ENCODE results near the gene AQP12B. TPM values are rescaled to one million over a fixed set of nuclear protein-coding genes. Genes with fewer than 3 reads are reported as not detected.
"Not testable (repeated sequence)": the region's sequence is repeated elsewhere in the genome, so short reads cannot be mapped to it uniquely, and the experiment has no call there.

Gene AQP12B, protein sequence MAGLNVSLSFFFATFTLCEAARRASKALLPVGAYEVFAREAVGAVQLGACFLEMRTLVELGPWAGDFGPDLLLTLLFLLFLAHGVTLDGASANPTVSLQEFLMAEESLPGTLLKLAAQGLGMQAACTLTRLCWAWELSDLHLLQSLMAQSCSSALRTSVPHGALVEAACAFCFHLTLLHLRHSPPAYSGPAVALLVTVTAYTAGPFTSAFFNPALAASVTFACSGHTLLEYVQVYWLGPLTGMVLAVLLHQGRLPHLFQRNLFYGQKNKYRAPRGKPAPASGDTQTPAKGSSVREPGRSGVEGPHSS
- total RNA-seq, result not detected
- long read RNA-seq, result 0 reads

DNA sequence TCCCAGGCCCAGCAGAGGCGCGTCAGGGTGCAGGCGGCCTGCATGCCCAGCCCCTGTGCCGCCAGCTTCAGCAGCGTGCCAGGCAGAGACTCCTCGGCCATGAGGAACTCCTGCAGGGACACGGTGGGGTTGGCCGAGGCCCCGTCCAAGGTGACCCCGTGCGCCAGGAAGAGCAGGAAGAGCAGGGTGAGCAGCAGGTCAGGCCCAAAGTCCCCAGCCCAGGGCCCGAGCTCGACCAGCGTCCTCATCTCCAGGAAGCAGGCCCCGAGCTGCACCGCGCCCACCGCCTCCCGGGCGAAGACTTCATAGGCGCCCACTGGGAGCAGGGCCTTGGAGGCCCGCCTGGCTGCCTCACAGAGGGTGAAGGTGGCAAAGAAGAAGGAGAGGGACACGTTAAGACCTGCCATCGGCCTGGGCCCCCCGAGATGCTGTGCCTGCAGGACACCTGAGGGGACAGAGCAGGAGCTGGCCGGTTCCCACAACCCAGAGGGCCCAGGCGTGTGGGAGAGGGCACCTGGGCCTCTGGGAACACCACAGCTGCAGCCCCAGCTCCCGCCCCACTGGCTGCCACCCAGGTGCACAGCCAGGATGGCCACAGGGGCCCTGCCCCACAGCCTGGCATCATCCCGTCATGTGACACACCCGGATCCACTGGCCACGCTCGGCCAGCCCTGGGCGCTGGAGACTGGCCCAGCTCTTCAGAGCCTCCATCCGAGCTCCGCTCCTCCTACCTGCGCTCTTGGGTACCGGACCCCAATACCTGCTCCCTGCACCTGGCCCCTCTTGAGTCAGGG lies at the start of gene AQP12B:
Gene AQP12B (minus strand): TSS at position 455 of the 794 bp plus-strand sequence. CDS start 48 bp downstream, at position 407.
- DNase-seq, result peak; percentile 32
- ATAC-seq (ENCODE audit: poor library complexity); intact Hi-C loops (cut with DNase I): not testable (repeated sequence)

DNA sequence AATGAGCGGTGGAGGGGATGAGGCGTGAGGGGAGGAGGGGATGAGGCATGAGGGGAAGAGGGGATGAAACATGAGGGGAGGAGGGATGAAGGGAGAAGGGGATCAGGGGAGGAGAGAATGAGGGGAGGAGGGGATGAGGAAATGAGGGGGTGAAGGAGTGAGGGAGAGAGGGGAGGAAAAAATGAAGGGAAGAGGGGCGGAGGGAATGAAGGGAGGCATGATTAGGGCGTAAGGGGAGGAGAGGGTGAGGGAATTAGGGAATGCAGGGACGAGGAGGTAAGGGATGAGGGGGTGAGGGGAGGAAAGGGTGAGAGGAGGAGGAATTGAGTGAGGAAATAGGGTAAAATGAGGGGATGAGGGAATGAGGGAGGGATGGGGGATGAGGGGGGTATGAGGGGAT lies 49.5 kb upstream of the AQP12B start:
- intact Hi-C loops (cut with DNase I), result no loop called here
- DNase-seq, result no peak
- ATAC-seq (ENCODE audit: poor library complexity), result no peak

DNA sequence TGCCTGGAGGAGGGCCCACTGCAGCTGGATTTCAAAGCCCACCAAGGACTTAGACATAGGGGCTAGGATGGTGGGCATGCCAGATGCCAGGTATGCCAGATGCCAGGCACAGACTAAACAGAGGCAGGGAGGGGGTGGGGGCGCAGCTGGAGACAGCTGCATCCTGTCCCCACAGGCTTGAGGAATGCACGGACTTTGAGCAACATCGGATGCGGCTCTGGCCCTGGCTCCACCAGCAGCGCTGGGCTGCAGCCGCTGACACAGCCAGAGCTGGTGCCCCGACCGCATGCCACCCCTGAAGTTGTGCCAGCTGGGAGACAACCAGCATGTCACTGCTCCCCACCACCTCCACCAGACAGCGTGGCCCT lies 48.5 kb upstream of the AQP12B start:
- intact Hi-C loops (cut with DNase I), result no loop called here
- DNase-seq, result no peak
- no peak for ATAC-seq (ENCODE audit: poor library complexity)

DNA sequence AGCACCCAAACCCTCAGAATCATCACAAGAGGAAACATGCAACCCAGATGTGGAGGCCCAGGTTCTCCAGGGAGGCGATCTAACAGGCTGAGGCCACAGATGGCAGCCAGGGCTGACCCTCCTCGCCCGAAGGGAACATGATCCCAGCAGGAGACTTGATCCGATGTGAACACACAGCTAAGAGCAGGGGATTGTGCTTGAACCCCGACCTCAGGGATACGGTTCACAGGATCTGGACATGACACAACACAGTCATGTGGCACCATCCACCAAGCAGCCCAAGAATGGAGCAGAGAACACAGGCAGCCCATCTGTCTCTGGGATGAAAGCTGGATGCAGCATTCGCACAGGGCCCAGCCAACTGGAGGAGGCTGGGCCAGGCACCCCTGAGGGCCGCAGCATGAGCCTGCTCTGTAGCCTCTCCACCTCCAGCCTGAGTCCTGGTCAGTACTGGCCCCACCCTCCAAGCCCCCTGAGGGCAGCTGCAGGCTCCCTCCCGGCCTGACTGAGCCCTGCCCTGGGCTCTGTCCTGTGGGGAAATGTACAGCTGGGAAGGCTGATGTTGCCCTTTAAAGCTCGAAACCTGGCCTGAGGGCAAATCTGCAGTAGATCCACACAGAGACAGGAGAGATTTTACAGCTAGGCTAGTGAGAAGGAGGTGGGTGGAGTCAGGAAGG lies 48.0 kb upstream of the AQP12B start:
- no peak for DNase-seq
- ATAC-seq (ENCODE audit: poor library complexity), result no peak
- intact Hi-C loops (cut with DNase I), result no loop called here

DNA sequence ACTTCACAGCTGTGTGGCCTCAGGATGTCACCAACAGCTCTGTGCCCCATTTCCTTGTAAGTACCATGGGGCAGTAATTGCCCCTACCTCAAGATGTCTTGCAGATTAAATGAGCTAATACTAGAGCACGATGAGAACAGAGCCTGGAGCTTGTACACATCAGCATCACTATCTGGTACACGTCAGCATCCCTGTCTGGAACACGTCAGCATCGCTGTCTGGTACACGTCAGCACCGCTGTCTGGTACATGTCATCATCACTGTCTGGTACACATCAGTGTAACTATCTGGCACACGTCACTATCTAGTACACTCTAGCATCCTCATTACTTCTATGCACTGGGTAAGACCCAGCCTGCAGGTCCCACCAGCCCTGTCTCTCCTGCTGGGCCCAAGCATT lies 46.1 kb upstream of the AQP12B start:
- no peak for ATAC-seq (ENCODE audit: poor library complexity)
- DNase-seq, result no peak
- intact Hi-C loops (cut with DNase I), result no loop called here

DNA sequence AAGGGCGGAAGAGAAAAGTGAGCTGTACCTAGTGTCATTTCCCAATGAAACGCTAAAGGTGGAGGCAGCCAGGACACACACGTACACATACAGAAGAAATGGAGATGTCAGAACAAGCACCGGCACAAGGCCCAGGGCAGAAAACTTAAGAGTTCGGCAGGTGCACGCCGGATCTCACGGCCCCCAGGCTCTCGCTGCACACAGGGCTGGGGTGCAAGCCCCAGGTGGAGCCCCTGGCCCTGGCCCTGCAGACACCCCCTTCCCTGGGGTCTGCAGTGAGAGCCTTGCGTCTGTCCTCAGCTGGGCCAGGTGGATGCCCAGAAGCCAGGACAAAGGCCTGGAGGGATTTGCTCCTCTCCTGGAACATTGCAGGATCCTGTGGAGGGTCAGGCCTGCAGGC lies 45.7 kb upstream of the AQP12B start:
- no peak for ATAC-seq (ENCODE audit: poor library complexity)
- intact Hi-C loops (cut with DNase I), result no loop called here
- DNase-seq, result no peak

DNA sequence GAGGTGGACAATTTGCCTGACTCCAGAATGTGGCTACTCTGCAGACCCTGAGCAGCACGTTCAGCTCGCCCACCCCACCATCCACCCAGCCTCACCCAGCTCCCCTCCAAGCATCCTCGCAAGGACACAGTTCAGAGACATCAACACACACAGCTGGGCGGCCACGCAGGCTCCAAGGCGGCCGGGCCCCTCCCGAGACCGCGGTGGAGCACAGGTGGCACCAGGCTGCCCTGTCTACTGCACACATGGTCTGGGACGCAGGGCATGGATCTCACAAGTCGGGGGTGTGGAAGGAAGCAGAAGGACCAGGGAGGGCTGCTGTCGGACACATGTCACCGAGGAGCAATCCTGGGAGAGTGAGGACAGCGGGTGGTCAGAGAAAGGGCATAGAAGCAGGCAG lies 45.2 kb upstream of the AQP12B start:
- DNase-seq (no peak), ATAC-seq (ENCODE audit: poor library complexity) (no peak)
- intact Hi-C loops (cut with DNase I), result no loop called here

DNA sequence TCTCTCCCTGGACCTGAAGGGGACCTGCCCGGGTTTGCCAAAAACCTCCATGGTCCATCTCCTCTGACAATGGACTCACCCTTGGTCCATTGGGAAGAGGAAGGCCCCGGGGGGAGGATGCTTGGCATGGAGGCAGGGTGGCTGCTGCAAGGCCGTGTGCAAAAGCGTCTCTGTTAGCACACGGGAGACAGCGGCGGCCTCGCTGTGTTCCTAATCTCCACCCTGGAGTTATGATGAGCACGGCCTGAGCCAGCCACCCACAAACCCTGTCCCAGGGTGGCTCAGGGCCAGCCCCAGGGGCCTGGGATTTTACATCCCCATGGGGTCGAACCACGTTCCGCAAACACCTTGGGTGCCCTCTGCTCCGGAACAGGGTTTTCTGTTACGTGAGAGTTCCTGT lies 44.8 kb upstream of the AQP12B start:
- ATAC-seq (ENCODE audit: poor library complexity) (no peak), DNase-seq (no peak)
- intact Hi-C loops (cut with DNase I), result no loop called here

DNA sequence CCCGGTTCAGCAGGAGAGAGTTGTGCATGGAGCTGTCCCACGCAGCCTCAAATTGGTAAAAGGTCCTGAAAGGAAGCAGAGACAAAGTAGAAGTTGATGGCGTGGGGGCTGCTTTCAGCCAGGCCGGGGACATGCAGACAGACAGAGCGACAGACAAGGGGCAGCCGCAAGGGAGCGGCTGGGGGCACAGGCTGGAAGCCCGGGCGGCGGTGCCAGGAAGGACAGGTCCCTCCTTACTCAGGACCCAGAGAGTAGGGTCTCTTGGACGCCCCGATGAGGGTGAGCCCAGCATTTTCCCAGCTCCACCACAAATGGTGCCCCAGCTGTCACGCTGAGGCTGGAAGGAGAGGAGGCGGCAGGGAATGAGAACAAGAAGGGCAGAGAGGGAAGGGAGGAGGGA lies 44.2 kb upstream of the AQP12B start:
- intact Hi-C loops (cut with DNase I), result no loop called here
- DNase-seq (no peak), ATAC-seq (ENCODE audit: poor library complexity) (no peak)

DNA sequence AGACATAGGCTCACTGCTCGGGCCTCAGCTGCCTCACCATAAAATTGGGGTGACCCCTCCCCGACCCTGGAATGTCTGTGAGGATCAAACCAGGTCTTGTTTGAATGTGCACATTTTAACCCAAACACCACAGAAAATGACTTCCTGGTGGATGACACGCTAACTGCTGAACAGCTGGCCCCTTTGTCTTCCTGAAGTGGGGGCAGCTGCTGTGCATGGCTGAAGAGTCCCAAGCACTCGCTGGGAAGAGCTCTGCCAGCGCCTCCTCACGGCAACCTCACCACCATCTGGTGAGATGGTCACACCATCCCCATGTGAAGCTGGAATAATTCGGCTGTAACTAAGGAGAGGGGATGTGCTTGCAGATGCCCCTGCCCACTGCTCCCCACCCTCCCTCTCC lies 43.0 kb upstream of the AQP12B start:
- ATAC-seq (ENCODE audit: poor library complexity), result no peak
- intact Hi-C loops (cut with DNase I), result no loop called here
- no peak for DNase-seq

DNA sequence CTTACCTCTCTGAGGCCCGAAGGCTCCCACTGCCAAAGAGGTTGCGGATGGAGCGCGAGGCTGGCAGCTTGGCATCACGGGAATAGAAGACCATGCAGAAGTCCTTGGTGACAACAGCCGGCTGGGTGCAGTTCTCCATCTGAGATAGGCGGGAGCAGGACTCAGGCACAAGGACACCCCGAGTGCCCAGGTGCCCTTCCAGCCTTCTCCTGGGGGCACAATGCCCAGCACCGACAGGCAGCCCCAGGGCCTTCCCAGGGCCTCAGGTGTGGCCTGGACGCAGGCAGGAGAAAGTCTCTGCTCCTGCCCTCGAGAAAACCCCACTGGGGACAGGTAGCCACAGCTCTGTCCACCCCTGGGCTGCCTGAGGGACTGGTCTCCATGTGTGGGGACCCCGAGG lies 42.6 kb upstream of the AQP12B start:
- intact Hi-C loops (cut with DNase I), result no loop called here
- ATAC-seq (ENCODE audit: poor library complexity), result no peak

DNA sequence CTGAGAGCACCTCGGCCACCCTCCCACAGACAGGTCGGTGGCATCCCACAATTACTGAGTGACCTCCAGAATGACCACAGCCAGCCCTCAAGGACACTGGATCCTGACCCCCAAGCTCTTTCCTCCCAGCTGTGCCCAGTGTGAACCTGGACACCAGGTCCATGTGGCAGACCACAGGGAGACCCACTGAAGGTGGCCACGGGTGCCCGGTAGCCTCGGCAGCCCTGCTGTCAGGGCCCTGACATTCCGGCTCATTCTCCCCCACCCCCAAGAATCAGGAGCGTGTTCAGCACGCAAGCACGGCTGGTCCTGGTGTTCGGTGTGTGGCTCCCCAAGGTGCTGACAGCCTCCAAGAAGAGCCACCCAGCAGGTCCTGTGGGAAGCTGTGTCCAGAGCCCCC lies 41.7 kb upstream of the AQP12B start:
- DNase-seq (no peak), ATAC-seq (ENCODE audit: poor library complexity) (no peak)
- intact Hi-C loops (cut with DNase I), result no loop called here

More for the DNA sequence above, 42.6 kb upstream of the AQP12B start:
- no peak for DNase-seq

DNA sequence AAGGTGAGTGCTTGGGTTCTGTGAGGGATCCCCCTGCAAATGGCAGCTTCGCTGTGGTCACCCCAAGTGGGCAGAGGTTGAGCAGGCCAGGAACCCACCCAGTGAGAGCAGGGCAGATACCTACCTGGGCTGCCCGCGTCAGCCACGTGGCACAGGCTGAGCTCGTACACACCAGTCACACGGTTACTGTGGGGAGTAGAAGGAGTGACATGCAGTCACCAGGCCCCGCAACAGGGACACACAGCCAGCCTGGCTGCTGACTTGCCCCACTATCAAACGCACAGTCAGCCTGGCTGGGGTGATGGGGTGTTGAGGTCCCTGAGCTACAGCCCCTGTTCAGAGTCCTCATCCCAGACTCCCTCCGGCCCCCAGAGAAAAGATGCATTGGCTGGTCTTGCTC lies 41.2 kb upstream of the AQP12B start:
- no peak for DNase-seq
- intact Hi-C loops (cut with DNase I), result no loop called here

DNA sequence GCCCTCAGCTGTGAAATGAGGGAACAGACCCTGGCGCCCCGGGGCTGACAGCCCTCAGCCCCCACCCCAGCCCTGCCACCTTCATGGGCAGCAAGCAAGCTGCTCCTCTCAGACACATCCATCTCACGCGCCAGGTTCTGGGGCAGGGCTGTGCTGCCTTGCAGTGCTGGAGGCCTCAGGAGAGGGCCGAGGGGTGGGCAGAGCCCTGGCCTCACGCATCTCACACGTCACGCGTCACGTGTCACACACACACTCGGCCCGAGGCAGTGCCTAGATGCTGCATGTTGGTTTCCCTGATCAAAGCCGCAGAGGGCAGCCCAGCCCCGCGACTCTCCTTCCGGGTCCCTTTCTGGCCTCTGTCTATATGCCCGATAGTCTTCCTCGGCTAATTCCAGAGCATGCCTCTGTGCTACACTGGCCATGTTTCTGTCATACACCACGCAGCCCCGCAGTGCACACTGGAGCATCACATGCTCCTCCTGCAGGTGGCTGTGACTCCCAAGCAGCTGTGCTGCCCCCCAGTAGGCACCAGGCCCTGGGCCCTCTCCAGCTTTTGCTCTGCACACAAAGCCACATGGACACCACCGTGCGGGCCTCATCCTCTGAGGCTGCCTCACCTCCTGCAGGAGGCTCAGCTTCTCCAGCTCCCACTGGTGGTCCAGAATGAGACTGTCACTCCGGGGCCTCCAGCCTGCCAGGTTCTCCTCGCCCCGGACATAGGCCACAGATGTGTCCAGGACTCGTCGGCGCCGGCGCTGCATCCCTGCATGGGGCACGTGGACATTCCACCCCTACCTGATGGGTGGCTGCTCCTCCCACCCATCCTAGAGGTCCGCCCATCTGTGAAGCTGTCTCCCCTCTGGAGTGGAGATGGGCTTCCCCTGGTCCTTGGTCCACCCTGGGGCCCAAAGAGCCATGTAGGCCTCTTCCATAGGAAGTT lies 40.4 kb upstream of the AQP12B start:
- no peak for ATAC-seq (ENCODE audit: poor library complexity)
- intact Hi-C loops (cut with DNase I), result no loop called here
- no peak for DNase-seq

More for the DNA sequence above, 41.2 kb upstream of the AQP12B start:
- no peak for ATAC-seq (ENCODE audit: poor library complexity)

DNA sequence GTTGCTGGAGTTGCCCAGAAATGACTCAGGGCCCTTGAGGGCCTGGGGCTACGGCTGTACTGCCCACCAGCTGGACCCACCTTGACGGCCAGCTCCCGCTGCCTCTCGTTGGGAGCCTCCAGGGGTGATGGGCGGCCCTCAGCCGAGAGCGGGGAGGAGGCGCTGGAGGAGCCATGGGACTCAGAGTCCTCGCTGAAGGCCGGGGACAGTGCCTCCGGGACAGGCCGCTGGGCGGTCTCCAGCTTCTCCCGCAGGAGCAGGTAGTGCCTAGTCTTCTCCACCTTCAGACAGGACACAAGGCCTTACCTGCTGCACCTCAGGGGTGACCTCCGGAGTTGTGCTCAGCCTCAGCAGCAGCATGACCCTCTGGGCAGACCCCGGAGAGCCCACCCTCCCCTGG lies 39.7 kb upstream of the AQP12B start:
- intact Hi-C loops (cut with DNase I), result no loop called here
- no peak for ATAC-seq (ENCODE audit: poor library complexity)
- no peak for DNase-seq

DNA sequence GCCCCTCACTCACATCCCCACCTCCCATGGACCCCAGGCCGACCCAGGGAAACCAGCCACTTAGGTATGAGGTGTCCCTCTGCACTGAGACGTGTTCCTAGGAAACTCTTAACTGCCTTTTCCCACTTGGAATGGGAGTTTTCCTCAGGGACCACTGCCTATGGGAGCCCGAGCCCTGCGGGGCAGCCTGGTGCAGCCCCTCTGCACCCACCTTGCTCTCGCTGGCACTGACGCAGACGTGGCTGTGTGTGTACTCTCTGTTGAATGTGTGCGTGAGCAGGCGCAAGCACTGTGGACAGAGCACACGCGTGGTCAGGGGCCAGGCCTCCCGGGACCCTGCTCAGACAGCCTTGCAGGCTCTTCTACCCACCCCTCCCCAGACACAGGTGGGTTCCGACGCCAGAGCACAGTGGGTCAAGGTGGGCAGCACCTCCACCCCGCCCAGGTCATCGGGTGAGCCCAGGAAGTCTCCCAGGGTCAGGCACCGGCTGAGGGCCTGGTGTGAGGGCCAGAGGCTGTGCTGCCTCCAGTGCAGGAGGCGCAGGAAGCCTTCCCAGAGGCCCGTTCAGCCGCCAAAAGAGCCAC lies 39.0 kb upstream of the AQP12B start:
- no peak for DNase-seq
- intact Hi-C loops (cut with DNase I), result no loop called here
- no peak for ATAC-seq (ENCODE audit: poor library complexity)

DNA sequence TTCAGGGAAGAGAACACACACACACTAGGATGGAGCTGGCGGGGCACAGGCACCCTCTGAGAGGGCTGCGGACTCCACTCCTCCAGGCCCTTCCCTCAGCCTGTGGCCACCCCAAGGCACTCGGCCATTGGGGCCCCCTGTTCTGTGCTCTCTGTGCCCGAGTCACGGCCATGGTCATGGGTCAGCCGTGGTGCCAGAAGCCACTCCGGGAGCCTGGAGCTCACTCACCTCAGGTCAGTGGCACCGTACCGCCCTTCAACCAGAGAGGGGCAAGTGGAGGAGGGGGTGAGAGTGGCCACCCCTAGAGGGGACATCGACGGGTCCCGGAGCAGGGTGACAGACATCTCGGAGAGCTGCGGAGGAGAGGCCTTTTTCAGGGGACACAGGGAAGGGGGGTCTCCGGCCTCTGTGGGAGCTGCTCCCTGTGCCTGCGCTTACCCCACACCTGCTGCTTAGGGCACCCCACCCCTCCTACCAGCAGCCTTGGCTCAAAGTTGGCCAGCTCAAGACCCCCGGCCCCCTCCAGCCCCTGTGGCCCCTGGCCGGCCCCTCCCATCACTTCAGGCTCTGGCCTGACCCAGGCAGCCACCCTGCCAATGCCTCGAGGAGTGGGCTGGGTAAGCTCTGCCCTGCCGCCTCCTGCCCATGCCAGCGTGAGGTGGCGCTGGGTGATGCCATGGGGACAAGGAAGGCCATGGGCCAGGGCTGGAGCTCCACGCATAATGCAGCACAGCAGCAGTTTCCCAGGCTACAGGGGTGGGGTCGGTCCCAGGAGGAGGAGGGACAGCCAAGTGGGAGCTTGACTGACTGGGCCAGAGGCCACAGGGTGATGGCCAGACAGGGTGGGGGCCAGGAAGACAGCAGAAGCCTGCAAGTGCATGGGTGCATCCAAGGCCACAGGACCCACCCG lies 38.3 kb upstream of the AQP12B start:
- intact Hi-C loops (cut with DNase I), result no loop called here
- ATAC-seq (ENCODE audit: poor library complexity), result no peak

More for the DNA sequence above, 38.3 kb upstream of the AQP12B start:
- no peak for DNase-seq

Data from Right ventricle myocardium superior (tissue), 1 donor.